Kidney glomerular epithelial cell (primary cell): ENCODE data around the gene GRAP2.
A peak's percentile ranks its signal among the peaks of the same experiment; 100 is the strongest.
"Not testable (repeated sequence)": the region's sequence is repeated elsewhere in the genome, so short reads cannot be mapped to it uniquely, and the experiment has no call there.

Experiments
- DNase-seq: peaks from one replicate; lab custom pipeline; 2025; lab: John Stamatoyannopoulos, UW

The GRAP2 gene

GRCh38 chr22:39897841-39898240, 3.0 kb upstream of the GRAP2 start:
- no peak for DNase-seq

GRCh38 chr22:39898997-39899396, 1.9 kb upstream of the GRAP2 start:
- no peak for DNase-seq

- no peak for DNase-seq
Observed at GRCh38 chr22:39901565-39902146, 772 bp downstream of the GRAP2 start.

GRCh38 chr22:39904024-39904423, 3.1 kb downstream of the GRAP2 start:
- DNase-seq: not testable (repeated sequence)

- no peak for DNase-seq
Observed at GRCh38 chr22:39904862-39905261, 4.0 kb downstream of the GRAP2 start.

- no peak for DNase-seq
Observed at GRCh38 chr22:39905687-39906086, 4.8 kb downstream of the GRAP2 start.

- DNase-seq: no peak
Observed at GRCh38 chr22:39906207-39906606, 5.3 kb downstream of the GRAP2 start.

GRCh38 chr22:39907047-39907446, 6.2 kb downstream of the GRAP2 start:
- DNase-seq: no peak

GRCh38 chr22:39907605-39908097, 6.8 kb downstream of the GRAP2 start:
- DNase-seq: no peak

GRCh38 chr22:39908136-39908535, 7.3 kb downstream of the GRAP2 start:
- no peak for DNase-seq

- peak; percentile 20 for DNase-seq
Observed at GRCh38 chr22:39908737-39909136, 7.9 kb downstream of the GRAP2 start.

- DNase-seq: no peak
Observed at GRCh38 chr22:39910876-39911613, 10.2 kb downstream of the GRAP2 start.

- DNase-seq: no peak
Observed at GRCh38 chr22:39913321-39913720, 12.4 kb downstream of the GRAP2 start.

- DNase-seq: no peak
Observed at GRCh38 chr22:39913886-39914285, 13.0 kb downstream of the GRAP2 start.

GRCh38 chr22:39914584-39914983, 13.7 kb downstream of the GRAP2 start:
- no peak for DNase-seq

- DNase-seq: no peak
Observed at GRCh38 chr22:39915295-39915726, 14.4 kb downstream of the GRAP2 start.

- DNase-seq: no peak
Observed at GRCh38 chr22:39916496-39916895, 15.6 kb downstream of the GRAP2 start.

GRCh38 chr22:39917197-39917643, 16.3 kb downstream of the GRAP2 start:
- DNase-seq: no peak

GRCh38 chr22:39917776-39918495, 17.1 kb downstream of the GRAP2 start:
- no peak for DNase-seq

GRCh38 chr22:39920134-39920743, 19.4 kb downstream of the GRAP2 start:
- DNase-seq: no peak

- DNase-seq: no peak
Observed at GRCh38 chr22:39923696-39924095, 22.8 kb downstream of the GRAP2 start.

- no peak for DNase-seq
Observed at GRCh38 chr22:39924286-39924685, 23.4 kb downstream of the GRAP2 start.
